HCT116 (cell line): ENCODE results near the gene TMEM179. TPM values are rescaled to one million over a fixed set of nuclear protein-coding genes. Genes with fewer than 3 reads are reported as not detected.

Experiments used
- ATAC-seq: fragments of 200-7000 bp; cut with Tn5 transposase; 2 replicates; pipeline ENCODE4 v1.9.1; 2020; ENCODE audit warnings: mild to moderate bottlenecking, moderate library complexity
- BruUV-seq: library from RNA; stranded (reverse); fragments of 400-500 nt; replicated peaks from 2 replicates; lab custom pipeline; 2021; lab: Mats Ljungman, UMichigan
- CTCF ChIA-PET: fragments of 300-600 bp; sonication (Branson Sonifier 250); formaldehyde crosslinking; loops from one replicate; lab custom pipeline; 2021; ENCODE audit warnings: antibody characterized with exemption; lab: Charles Lee
- POLR2A ChIA-PET: fragments of 300-600, 350-600 bp; sonication (Branson Sonifier 250); formaldehyde crosslinking; loops from one replicate; lab custom pipeline; 2021; ENCODE audit warnings: antibody characterized with exemption; lab: Charles Lee
- RAD21 ChIA-PET, 2 experiments: fragments of 300-600 bp; sonication (Branson Sonifier 250); formaldehyde crosslinking; loops; one replicate each; lab custom pipeline; 2023; ENCODE audit warnings: low total read pairs in 2 of 2; ENCODE audit not compliant: uncharacterized antibody in 2 of 2, unreplicated experiment in 2 of 2, low non-redundant PET in 1 of 2; lab: Charles Lee
- DNase-seq: peaks from one replicate; pipeline ENCODE4 v3.0.0-alpha.2; 2010; ENCODE audit warnings: low read depth, low spot score
- H2AFZ ChIP-seq: fragments of 200-600 bp; shearing (Covaris generic), sonication (generic); 2 replicates; pipeline ENCODE4 v1.6.1; 2017; ENCODE audit warnings: low read depth, mixed run types, mixed read lengths, antibody characterized with exemption, low read length; ENCODE audit not compliant: poor library complexity, severe bottlenecking
- H3K27ac ChIP-seq: 2 replicates; pipeline ENCODE4 v1.5.1; 2012; ENCODE audit warnings: low read depth, low read length
- H3K27me3 ChIP-seq: fragments of 200-600 bp; sonication (generic); 2 replicates; pipeline ENCODE4 v1.6.1; 2016; ENCODE audit warnings: mixed run types, low read length, mixed read lengths; ENCODE audit not compliant: insufficient read depth
- H3K36me3 ChIP-seq, 2 experiments: fragments of 200-500 bp in 1 of 2; fragments of 200-600 bp in 1 of 2; sonication (Bioruptor generic) in 1 of 2; sonication (generic) in 1 of 2; 2 replicates each; pipeline versions ENCODE4 v1.5.1 to v1.6.1; 2014 to 2016; ENCODE audit warnings: low read length in 2 of 2, inconsistent platforms in 1 of 2, mixed read lengths in 1 of 2, mixed run types in 1 of 2; ENCODE audit not compliant: insufficient read depth in 2 of 2, control insufficient read depth in 1 of 2
- H3K4me1 ChIP-seq, 2 experiments: fragments of 200-600 bp in 1 of 2; sonication (generic) in 1 of 2; 2 replicates each; pipeline versions ENCODE4 v1.5.1 to v1.6.1; 2012 to 2017; ENCODE audit warnings: low read length in 2 of 2, inconsistent platforms in 1 of 2, mild to moderate bottlenecking in 1 of 2, mixed read lengths in 1 of 2, mixed run types in 1 of 2, moderate library complexity in 1 of 2; ENCODE audit not compliant: insufficient read depth in 2 of 2, control insufficient read depth in 1 of 2
- H3K4me2 ChIP-seq: fragments of 200-600 bp; sonication (generic); 2 replicates; pipeline ENCODE4 v1.6.1; 2017; ENCODE audit warnings: mixed run types, low read length, mixed read lengths
- H3K4me3 ChIP-seq, 2 experiments: fragments of 200-600 bp in 1 of 2; sonication (generic) in 1 of 2; replicated peaks in 1 of 2; 2 replicates each; pipeline ENCODE4 v1.5.1; 2011 to 2016; ENCODE audit warnings: low read length in 2 of 2, control low read depth in 1 of 2, low read depth in 1 of 2, mild to moderate bottlenecking in 1 of 2, mixed read lengths in 1 of 2, mixed run types in 1 of 2
- H3K79me2 ChIP-seq: fragments of 200-600 bp; sonication (generic); 2 replicates; pipeline ENCODE4 v1.6.1; 2017; ENCODE audit warnings: mild to moderate bottlenecking, mixed run types, low read length, moderate library complexity, mixed read lengths; ENCODE audit not compliant: insufficient read depth
- H3K9ac ChIP-seq: fragments of 200-600 bp; sonication (generic); 2 replicates; pipeline ENCODE4 v1.6.1; 2016; ENCODE audit warnings: low read length, mixed read lengths
- H3K9me2 ChIP-seq: fragments of 200-600 bp; sonication (generic), shearing (Covaris generic); 2 replicates; pipeline ENCODE4 v1.6.1; 2017; ENCODE audit warnings: mixed run types, mild to moderate bottlenecking, moderate library complexity; ENCODE audit not compliant: insufficient read depth
- H3K9me3 ChIP-seq, 2 experiments: fragments of 200-500 bp in 1 of 2; fragments of 200-600 bp in 1 of 2; sonication (Bioruptor generic) in 1 of 2; sonication (generic) in 1 of 2; 2 replicates each; pipeline ENCODE4 v1.6.1; 2014 to 2017; ENCODE audit warnings: low read length in 2 of 2, mixed read lengths in 2 of 2, inconsistent platforms in 1 of 2, low read depth in 1 of 2, mild to moderate bottlenecking in 1 of 2, mixed run types in 1 of 2, moderate library complexity in 1 of 2; ENCODE audit not compliant: control insufficient read depth in 1 of 2, insufficient read depth in 1 of 2
- H4K20me1 ChIP-seq: fragments of 200-600 bp; sonication (generic), shearing (Covaris generic); 2 replicates; pipeline ENCODE4 v1.6.1; 2017; ENCODE audit warnings: mixed run types, mild to moderate bottlenecking, moderate library complexity; ENCODE audit not compliant: insufficient read depth
- CTCF ChIP-seq, 3 experiments: fragments of 200-600 bp in 1 of 3; sonication (generic) in 1 of 3; IDR thresholded peaks in 2 of 3; conservative IDR thresholded peaks in 1 of 3; 2 replicates each; pipeline ENCODE4 v1.5.1; 2012 to 2017; ENCODE audit warnings: low read depth in 2 of 3, low read length in 2 of 3, antibody characterized with exemption in 1 of 3, borderline replicate concordance in 1 of 3, control low read depth in 1 of 3, mild to moderate bottlenecking in 1 of 3, mixed read lengths in 1 of 3, mixed run types in 1 of 3, moderate library complexity in 1 of 3; ENCODE audit not compliant: insufficient read depth in 1 of 3
- ELF1 ChIP-seq: IDR thresholded peaks from 2 replicates; pipeline ENCODE4 v1.6.1; 2012; ENCODE audit warnings: low read depth, borderline replicate concordance
- SRF ChIP-seq: IDR thresholded peaks from 2 replicates; pipeline ENCODE4 v1.6.1; 2012; ENCODE audit warnings: low read depth
- TCF7L2 ChIP-seq: IDR thresholded peaks from 2 replicates; pipeline ENCODE4 v1.7.0; 2011; ENCODE audit warnings: borderline replicate concordance, inconsistent platforms; ENCODE audit not compliant: insufficient read depth, insufficient read length; ENCODE audit errors: extremely low read depth
- ZBTB33 ChIP-seq: IDR thresholded peaks from 2 replicates; pipeline ENCODE4 v1.6.1; 2011; ENCODE audit warnings: mild to moderate bottlenecking, low read length, moderate library complexity; ENCODE audit not compliant: insufficient replicate concordance; ENCODE audit errors: extremely low read depth
- ZFX ChIP-seq: fragments of 450-650 bp; IDR thresholded peaks from 2 replicates; pipeline ENCODE4 v1.6.1; 2017
- intact Hi-C: fragments of 100-400 bp; cut with micrococcal nuclease; formaldehyde crosslinking; loops from 2 replicates; pipeline ENCODE4 v1.10.0; 2022
- total RNA-seq: library from RNA; stranded (reverse); gene quantifications from one replicate; pipeline ENCODE4 v1.2.1, GENCODE V29; 2021; ENCODE audit not compliant: unreplicated experiment

TMEM179 gene
- total RNA-seq, 1 experiment from 2014 or later = not detected

- Histone ChIP-seq H2AFZ (no peak overlapping the region), H4K20me1 (no peaks in the 10 kb centered on the region), H3K4me2 (no peak overlapping the region), H3K79me2 (no peaks in the 10 kb centered on the region), H3K27ac (no peak overlapping the region), H3K27me3 (no peaks in the 10 kb centered on the region), H3K9ac (no peak overlapping the region), H3K9me3 (no peaks in the 10 kb centered on the region), H3K4me3 (no peak overlapping the region), H3K9me2 (no peaks in the 10 kb centered on the region), H3K36me3 (no peaks in the 10 kb centered on the region), H3K4me1 (no peaks in the 10 kb centered on the region)
- intact Hi-C loops = no loop called here
- no peak for DNase-seq
- ChIA-PET RAD21 (no interaction called here), CTCF (no interaction called here), POLR2A (no interaction called here)
- no peak for ATAC-seq
- no TSS peak for BruUV-seq
- no peak for TF ChIP-seq CTCF (IDR thresholded peaks at IDR 0.05 in 2 of 3, conservative IDR thresholded peaks at IDR 0.05 in 1 of 3; ENCODE audit: borderline replicate concordance in 1 of 3, insufficient read depth in 1 of 3, low read depth in 2 of 3, low read length in 2 of 3)
These were observed 14.2 kb downstream of the TMEM179 start for GRCh38 chr14:104590240-104590965.

- ChIA-PET POLR2A (no interaction called here), CTCF (no interaction called here), RAD21 (no interaction called here)
- no peak overlapping the region for H3K9ac ChIP-seq
- H3K9me3 ChIP-seq = no peaks in the 10 kb centered on the region
- intact Hi-C loops = no loop called here
- no peaks in the 10 kb centered on the region for H4K20me1 ChIP-seq
- no peaks in the 10 kb centered on the region for H3K27me3 ChIP-seq
- no peak for TF ChIP-seq TCF7L2
- TF ChIP-seq ZBTB33 = no peak
- TF ChIP-seq ELF1 = no peak
- TF ChIP-seq SRF = no peak
- no peak for TF ChIP-seq ZFX
- no peaks in the 10 kb centered on the region for H3K36me3 ChIP-seq
- H3K4me2 ChIP-seq = no peak overlapping the region
- no peak overlapping the region for H2AFZ ChIP-seq
- no peak overlapping the region for H3K4me3 ChIP-seq
- BruUV-seq = no TSS peak
- H3K9me2 ChIP-seq = no peaks in the 10 kb centered on the region
- no peaks in the 10 kb centered on the region for H3K79me2 ChIP-seq
- no peaks in the 10 kb centered on the region for H3K4me1 ChIP-seq
- H3K27ac ChIP-seq = no peak overlapping the region
- ATAC-seq = no peak
- DNase-seq = no peak
These were observed 15.0 kb downstream of the TMEM179 start for GRCh38 chr14:104589338-104590195.
